GM12875 (cell line): Measurements from ENCODE around the gene HOXC9.

Source experiments
- H3K4me3 ChIP-seq: one replicate; pipeline ENCODE4 v1.5.1; 2011; ENCODE audit warnings: low read depth, low read length, control low read depth
- TF ChIP-seq, protein P1 (sequence below): IDR thresholded peaks from 2 replicates; pipeline ENCODE4 v1.5.1; 2011; ENCODE audit warnings: low read depth, mild to moderate bottlenecking, control low read depth, inconsistent platforms, low read length, moderate library complexity, borderline replicate concordance; ENCODE audit not compliant: insufficient read depth

The HOXC9 gene

DNA sequence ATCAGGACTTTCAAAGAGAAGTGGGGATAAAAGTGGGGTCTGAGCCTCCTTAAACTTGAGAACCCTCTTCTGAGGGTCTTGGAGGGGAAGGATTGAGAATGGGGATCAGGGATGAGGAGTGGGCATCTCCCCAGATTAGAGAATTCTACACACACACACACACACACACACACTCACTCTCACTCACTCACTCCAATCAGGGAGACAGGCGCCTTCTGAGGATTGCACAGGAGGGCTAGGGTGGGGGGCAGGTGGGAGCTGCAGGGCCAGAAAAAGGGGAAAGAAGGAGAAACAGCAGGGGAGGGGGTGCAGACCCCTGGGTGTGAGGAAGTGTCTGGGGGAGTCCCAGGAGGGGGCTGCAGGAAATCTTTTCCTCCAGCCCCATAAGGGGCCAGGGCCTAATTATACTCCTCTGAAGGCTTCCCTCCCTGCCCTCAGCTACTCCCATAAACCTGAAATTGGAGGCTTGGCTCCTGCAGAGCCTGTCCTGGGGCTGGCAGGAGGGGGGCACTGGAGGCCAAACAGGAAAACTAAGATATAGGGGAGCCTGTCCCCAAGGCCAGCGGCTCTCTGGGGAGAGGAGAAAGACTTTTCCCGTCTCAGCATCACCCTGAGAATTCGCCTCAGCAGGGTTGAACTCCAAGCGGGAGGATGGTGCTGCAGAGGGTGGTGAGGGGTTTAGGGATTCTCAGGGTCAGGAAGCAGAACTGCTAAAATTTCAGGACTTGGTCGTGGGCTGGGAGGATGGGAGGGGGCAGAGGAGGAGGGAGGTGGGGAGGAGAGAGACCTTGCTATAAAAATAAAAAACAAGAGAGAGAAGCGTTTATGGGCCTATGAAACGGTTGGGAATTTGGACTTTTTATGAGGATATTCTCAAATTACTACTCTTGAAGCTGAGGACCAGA lies 1.6 kb downstream of the HOXC9 start:
- TF ChIP-seq, protein P1, sequence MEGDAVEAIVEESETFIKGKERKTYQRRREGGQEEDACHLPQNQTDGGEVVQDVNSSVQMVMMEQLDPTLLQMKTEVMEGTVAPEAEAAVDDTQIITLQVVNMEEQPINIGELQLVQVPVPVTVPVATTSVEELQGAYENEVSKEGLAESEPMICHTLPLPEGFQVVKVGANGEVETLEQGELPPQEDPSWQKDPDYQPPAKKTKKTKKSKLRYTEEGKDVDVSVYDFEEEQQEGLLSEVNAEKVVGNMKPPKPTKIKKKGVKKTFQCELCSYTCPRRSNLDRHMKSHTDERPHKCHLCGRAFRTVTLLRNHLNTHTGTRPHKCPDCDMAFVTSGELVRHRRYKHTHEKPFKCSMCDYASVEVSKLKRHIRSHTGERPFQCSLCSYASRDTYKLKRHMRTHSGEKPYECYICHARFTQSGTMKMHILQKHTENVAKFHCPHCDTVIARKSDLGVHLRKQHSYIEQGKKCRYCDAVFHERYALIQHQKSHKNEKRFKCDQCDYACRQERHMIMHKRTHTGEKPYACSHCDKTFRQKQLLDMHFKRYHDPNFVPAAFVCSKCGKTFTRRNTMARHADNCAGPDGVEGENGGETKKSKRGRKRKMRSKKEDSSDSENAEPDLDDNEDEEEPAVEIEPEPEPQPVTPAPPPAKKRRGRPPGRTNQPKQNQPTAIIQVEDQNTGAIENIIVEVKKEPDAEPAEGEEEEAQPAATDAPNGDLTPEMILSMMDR, result no peak
- no peak overlapping the region for H3K4me3 ChIP-seq

DNA sequence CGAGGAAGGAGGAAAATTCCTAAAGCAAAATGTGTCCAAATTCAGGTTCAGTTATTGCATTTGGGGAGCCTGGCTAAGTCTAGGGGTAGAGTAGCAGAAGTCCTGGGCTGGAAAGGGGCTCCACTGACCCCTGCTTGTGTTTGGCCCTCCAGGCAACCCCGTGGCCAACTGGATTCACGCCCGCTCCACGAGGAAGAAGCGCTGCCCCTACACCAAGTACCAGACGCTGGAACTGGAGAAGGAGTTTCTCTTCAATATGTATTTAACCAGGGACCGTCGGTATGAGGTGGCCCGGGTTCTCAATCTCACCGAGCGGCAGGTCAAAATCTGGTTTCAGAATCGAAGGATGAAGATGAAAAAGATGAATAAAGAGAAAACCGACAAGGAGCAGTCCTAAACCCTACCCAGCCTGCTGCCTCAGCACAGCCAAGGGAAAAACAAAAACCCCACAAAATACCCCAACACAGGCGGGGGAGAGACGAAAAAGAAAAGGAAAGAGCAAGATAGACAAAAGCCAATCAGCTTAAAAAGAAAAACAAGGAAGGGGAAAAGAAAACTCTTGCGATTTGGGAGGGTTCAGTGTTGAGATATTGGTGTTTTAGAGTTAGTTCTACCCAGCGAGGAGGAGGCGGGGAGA lies 2.4 kb downstream of the HOXC9 start:
- TF ChIP-seq, protein P1, result no peak
- H3K4me3 ChIP-seq, result no peak overlapping the region

DNA sequence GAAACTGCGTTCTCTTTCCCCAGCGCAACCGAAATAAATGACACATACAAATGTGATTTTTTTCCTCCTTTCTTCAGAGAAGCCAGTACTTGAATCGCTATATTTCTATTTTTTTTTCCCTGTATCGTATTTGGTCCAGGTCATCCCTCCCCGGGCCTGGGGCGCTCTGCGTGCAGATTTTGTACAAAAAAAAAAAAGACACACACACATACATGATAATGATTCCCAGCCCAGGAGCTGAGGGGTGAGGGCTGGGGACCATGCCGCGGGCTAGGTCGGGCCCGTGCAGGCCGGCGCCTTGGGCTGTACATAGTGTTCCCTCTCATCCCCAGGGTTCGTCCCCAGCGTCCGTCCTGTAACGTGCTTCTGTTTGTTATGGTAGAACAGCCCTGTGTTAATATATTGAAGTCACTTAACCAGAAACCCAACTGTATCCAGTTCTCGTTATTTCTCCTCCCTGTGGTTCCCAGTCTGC lies 3.0 kb downstream of the HOXC9 start:
- H3K4me3 ChIP-seq, result no peak overlapping the region
- TF ChIP-seq, protein P1, result no peak

DNA sequence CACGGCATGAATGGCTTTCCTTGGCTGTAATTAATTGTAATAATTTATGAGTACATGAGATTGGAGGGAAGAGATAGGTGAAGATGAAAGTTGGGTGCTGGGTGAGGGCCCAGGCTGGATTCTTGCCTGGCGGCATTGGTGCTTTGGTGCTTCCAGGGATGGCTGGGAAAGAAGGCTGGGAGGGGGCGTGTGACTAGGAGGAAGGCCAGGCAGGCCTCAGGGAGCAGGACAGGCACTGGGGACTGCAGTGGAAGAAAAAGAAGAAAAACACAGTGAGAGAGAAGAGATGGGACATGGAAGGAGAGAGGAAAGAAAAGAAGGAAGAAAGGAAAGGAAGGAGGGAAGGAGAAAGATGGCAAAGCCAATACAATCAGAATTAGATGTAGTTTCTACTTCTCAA lies 3.7 kb downstream of the HOXC9 start:
- H3K4me3 ChIP-seq, result no peak overlapping the region
- TF ChIP-seq, protein P1, result no peak

DNA sequence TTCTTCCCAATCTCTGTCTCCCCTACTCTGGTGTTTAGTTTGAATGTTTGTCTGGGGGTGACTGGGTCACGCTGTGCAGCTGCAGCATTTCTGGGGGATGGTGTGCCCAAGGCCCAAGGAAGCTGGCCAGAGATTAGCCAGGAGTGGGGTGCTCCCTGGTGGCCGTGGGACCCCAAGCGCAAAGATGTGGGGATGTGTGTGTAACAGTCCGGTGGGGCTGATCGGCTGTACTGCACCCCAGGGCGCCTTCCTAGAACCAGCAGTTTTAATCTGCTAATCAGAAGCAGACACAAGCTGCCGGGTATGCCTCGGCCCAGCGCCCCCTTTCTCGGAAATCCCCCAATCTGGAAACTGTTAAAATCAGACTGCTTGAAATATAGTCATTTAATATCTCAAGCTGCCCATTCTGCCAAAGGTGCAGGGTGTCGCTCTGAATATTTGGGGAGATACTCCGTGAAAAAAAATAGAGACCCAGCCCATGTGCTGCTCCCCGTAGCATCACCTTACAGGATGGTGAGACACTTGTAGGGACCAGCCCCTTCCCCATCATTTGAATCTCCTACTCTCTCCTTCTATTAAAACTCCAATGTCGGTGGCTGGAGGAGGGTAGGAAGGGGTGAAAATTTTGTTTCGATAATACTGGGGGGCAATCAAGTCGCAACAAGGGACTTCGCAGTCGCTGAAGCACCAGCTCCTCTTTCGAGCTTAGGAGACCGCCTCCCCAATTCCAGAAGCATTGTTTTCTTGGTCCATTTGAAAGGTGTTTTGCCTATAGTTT lies 4.3 kb downstream of the HOXC9 start:
- no peak overlapping the region for H3K4me3 ChIP-seq
- TF ChIP-seq, protein P1, result 0 out of 2 replicates have a peak, but pooled peaks have one; percentile 15

DNA sequence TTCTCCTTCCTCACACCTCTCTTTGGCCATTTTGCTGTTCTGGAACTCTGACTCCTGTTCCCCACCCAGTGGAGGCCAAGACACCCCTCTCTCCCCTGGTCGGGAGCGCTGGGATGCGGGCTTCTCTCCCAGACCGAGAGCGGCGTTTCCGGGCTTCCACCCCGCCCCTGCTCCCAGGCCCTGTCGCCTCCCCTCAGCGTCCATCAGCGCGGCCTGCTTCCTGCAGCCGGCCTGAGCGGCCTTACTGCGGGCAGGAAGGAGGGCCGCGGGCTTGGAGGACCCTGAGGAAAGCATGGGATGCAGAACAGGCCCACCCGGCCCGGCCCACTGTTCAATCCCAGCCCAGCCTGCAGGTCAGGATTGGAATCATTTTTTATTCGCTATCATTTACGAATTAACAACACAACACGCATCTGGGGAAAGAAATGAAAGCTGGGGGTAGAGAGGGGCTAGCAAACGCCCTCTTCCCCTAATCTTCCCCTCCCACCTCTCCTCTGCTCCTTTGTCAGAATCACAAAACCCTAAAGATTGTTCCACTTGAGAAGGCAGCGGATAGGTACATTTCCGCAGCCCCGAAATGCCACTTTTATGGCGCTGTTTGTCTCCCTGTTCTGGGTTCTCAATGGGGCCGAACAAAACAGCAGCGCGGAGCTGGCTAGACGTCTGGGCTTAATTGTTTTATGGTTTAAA lies 5.0 kb downstream of the HOXC9 start:
- no peak overlapping the region for H3K4me3 ChIP-seq
- TF ChIP-seq, protein P1, result no peak
